Heart left ventricle (tissue), 13 donors: ENCODE results near the gene FIP1L1.

ENCODE experiments used
- POLR2A ChIP-seq, 2 donors: fragments of 450-650 bp; IDR thresholded peaks; one replicate each; pipeline ENCODE4 v1.6.1; 2017; ENCODE audit warnings: antibody characterized with exemption in 2 of 2, mild to moderate bottlenecking in 2 of 2, moderate library complexity in 2 of 2
- TF ChIP-seq, protein P1 (sequence below), 12 donors: fragments of 200-600 bp; sonication (generic) in 4 of 12; IDR thresholded peaks; one replicate each; pipeline versions ENCODE4 v1.5.0 to v1.8.0; 2018 to 2022; ENCODE audit warnings: antibody characterized with exemption in 12 of 12, mild to moderate bottlenecking in 5 of 12
- donor health status: ischemic (EF 13 %, LVEDD 7.1; RV severe dilation, severe dysfunction).
- donor health status: DM: no; HTN: yes; CAD: no.
- donor health status: DM: no; HTN: no; CAD: no.
- donor health status: ischemic (EF 25% LVEDD 6.9; RV normal size, moderate dysfunction).
- donor health status: ischemic (EF 25% LVEDD 5.7; RV mildly dilated, moderate dysfunction).
- donor health status: ischemic (EF 35%, LVEDD 5.7; RV mildly dilated, moderate dysfunction).
- donor health status: nonischemic (EF 11% LVEDD 7.7; RV severe dilation, severe dysfunction).
- donor health status: DM: yes; HTN: yes; CAD: no.
- donor health status: PGD.
- donor health status: ischemic (EF 29% LVEDD 5.4; RV normal size, mild dysfunction).
- donor health status: nonischemic (EF 23%, LVEDD 6.1; RV moderate dilation, normal function).

DNA sequence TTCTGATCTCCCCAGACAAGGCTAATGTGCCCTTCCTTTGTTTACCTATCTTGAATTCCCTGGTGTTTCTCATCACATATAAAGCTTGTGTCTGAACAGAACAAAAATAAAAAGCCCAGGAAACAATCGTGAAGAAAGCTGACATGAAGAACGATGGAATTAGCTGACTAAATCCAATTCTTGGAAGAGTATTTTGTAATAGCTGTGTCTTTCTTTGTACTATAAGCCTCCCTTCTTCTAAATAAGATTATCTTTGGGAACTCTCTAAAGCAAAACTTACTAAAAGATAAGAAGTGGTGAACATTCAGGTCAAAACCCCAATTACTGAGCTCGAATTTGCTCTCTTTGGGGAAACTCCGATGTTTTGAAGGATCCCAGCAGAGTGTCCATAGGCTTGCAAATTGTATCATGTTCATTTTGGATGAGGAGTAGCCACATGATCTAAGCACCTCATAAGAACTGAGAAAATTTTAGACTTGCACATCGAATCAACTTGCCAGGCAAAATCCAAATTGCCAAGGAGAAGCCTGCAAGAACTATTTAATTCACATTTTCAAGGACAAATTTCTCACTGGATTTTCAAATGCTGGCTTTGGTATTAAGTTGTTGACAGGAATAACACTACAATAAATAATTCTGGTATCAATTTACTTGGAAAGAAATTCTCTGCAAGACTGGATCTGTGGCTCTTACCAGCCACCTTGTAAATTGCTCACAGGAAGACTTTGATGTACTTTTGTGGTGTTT is 107.6 kb downstream of the FIP1L1 start:
- TF ChIP-seq, protein P1, sequence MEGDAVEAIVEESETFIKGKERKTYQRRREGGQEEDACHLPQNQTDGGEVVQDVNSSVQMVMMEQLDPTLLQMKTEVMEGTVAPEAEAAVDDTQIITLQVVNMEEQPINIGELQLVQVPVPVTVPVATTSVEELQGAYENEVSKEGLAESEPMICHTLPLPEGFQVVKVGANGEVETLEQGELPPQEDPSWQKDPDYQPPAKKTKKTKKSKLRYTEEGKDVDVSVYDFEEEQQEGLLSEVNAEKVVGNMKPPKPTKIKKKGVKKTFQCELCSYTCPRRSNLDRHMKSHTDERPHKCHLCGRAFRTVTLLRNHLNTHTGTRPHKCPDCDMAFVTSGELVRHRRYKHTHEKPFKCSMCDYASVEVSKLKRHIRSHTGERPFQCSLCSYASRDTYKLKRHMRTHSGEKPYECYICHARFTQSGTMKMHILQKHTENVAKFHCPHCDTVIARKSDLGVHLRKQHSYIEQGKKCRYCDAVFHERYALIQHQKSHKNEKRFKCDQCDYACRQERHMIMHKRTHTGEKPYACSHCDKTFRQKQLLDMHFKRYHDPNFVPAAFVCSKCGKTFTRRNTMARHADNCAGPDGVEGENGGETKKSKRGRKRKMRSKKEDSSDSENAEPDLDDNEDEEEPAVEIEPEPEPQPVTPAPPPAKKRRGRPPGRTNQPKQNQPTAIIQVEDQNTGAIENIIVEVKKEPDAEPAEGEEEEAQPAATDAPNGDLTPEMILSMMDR (IDR thresholded peaks at IDR 0.05), result no peak
- TF ChIP-seq POLR2A (IDR thresholded peaks at IDR 0.05), result no peak
